ENCODE data around the gene PDE4B. TPM values are rescaled to one million over a fixed set of nuclear protein-coding genes. Genes with fewer than 3 reads are reported as not detected.

The PDE4B gene
- total RNA-seq, 2 donors from 2014 or later = 4.3 to 18.0 TPM

GRCh38 chr1:66375125-66375524 lies 582.4 kb downstream of the PDE4B start:
- H3K4me3 ChIP-seq (ENCODE audit: low read length) = no peak overlapping the region
- peaks cover 2% of the 10 kb centered on the region for H3K4me1 Mint-ChIP-seq
- no peaks in the 10 kb centered on the region for H3K27me3 Mint-ChIP-seq (ENCODE audit: insufficient read depth)
- no peaks in the 10 kb centered on the region for H3K4me1 ChIP-seq (ENCODE audit: control insufficient read depth, insufficient read depth, low read length)
- no peak overlapping the region for H3K4me3 Mint-ChIP-seq
- no peak overlapping the region for H3K9ac ChIP-seq (ENCODE audit: extremely low read depth, low read length, poor library complexity, severe bottlenecking)
- TF ChIP-seq CTCF (conservative IDR thresholded peaks at IDR 0.05) = no peak
- H3K9me3 Mint-ChIP-seq = no peaks in the 10 kb centered on the region
- 94 to 100% methylated on average over 2 of the region's 2 CpGs for WGBS, 2 experiments (ENCODE audit: insufficient coverage in 1 of 2, insufficient read length in 1 of 2)
- H3K27ac ChIP-seq (ENCODE audit: low read depth, low read length) = no peak overlapping the region
- peaks cover 24% of the 10 kb centered on the region for H3K36me3 ChIP-seq (ENCODE audit: control insufficient read depth, insufficient read depth, low read length)
- H3K36me3 Mint-ChIP-seq (ENCODE audit: low read depth) = peaks cover 28% of the 10 kb centered on the region
- no peak for DNase-seq
- no peaks in the 10 kb centered on the region for H3K27me3 ChIP-seq (ENCODE audit: control insufficient read depth, insufficient read depth, low read length, poor library complexity, severe bottlenecking)
- H3K9me3 ChIP-seq (ENCODE audit: control insufficient read depth, low read length) = no peaks in the 10 kb centered on the region
- H3K27ac Mint-ChIP-seq = no peak overlapping the region

GRCh38 chr1:66380452-66381212 lies 587.9 kb downstream of the PDE4B start:
- DNase-seq = no peak
- WGBS, 2 experiments (ENCODE audit: insufficient coverage in 1 of 2, insufficient read length in 1 of 2) = 82 to 87% methylated on average over 2 to 3 of the region's 3 CpGs
- H3K4me3 ChIP-seq (ENCODE audit: low read length) = no peak overlapping the region
- Mint-ChIP-seq H3K4me3 (no peak overlapping the region), H3K36me3 (ENCODE audit: low read depth) (no peaks in the 10 kb centered on the region), H3K4me1 (peaks cover 3% of the 10 kb centered on the region), H3K9me3 (peaks cover 25% of the 10 kb centered on the region), H3K27me3 (ENCODE audit: insufficient read depth) (no peaks in the 10 kb centered on the region), H3K27ac (no peak overlapping the region)
- no peak overlapping the region for H3K27ac ChIP-seq (ENCODE audit: low read depth, low read length)
- no peak overlapping the region for H3K9ac ChIP-seq (ENCODE audit: extremely low read depth, low read length, poor library complexity, severe bottlenecking)
- no peaks in the 10 kb centered on the region for H3K4me1 ChIP-seq (ENCODE audit: control insufficient read depth, insufficient read depth, low read length)
- H3K9me3 ChIP-seq (ENCODE audit: control insufficient read depth, low read length) = peaks cover 30% of the 10 kb centered on the region
- no peaks in the 10 kb centered on the region for H3K36me3 ChIP-seq (ENCODE audit: control insufficient read depth, insufficient read depth, low read length)
- TF ChIP-seq CTCF (conservative IDR thresholded peaks at IDR 0.05) = no peak
- H3K27me3 ChIP-seq (ENCODE audit: control insufficient read depth, insufficient read depth, low read length, poor library complexity, severe bottlenecking) = no peaks in the 10 kb centered on the region

GRCh38 chr1:66381621-66382275 lies 589.1 kb downstream of the PDE4B start:
- Mint-ChIP-seq H3K4me3 (no peak overlapping the region), H3K9me3 (peaks cover 34% of the 10 kb centered on the region), H3K36me3 (ENCODE audit: low read depth) (no peaks in the 10 kb centered on the region), H3K27ac (no peak overlapping the region), H3K4me1 (peaks cover 3% of the 10 kb centered on the region), H3K27me3 (ENCODE audit: insufficient read depth) (no peaks in the 10 kb centered on the region)
- no peak overlapping the region for H3K27ac ChIP-seq (ENCODE audit: low read depth, low read length)
- no peak for DNase-seq
- H3K27me3 ChIP-seq (ENCODE audit: control insufficient read depth, insufficient read depth, low read length, poor library complexity, severe bottlenecking) = no peaks in the 10 kb centered on the region
- TF ChIP-seq CTCF (conservative IDR thresholded peaks at IDR 0.05) = no peak
- H3K4me1 ChIP-seq (ENCODE audit: control insufficient read depth, insufficient read depth, low read length) = no peaks in the 10 kb centered on the region
- 92 to 93% methylated on average over 7 to 9 of the region's 9 CpGs for WGBS, 2 experiments (ENCODE audit: insufficient coverage in 1 of 2, insufficient read length in 1 of 2)
- H3K9me3 ChIP-seq (ENCODE audit: control insufficient read depth, low read length) = peaks cover 37% of the 10 kb centered on the region
- no peak overlapping the region for H3K9ac ChIP-seq (ENCODE audit: extremely low read depth, low read length, poor library complexity, severe bottlenecking)
- no peak overlapping the region for H3K4me3 ChIP-seq (ENCODE audit: low read length)
- H3K36me3 ChIP-seq (ENCODE audit: control insufficient read depth, insufficient read depth, low read length) = no peaks in the 10 kb centered on the region

Data from endodermal cell (in vitro differentiated cells).